ENCODE data around the gene B3GALT5.

B3GALT5 gene

GRCh38 chr21:39685236-39685635 lies 72.5 kb downstream of the B3GALT5 start:
- H3K14ac ChIP-seq (ENCODE audit: low read length in 2 of 2): no peak overlapping the region
- no peak overlapping the region for H2AK5ac ChIP-seq (ENCODE audit: low read length, severe bottlenecking)
- no peaks in the 10 kb centered on the region for H3K27me3 ChIP-seq (ENCODE audit: control insufficient read depth in 1 of 2, insufficient read depth in 1 of 2, low read length in 2 of 2)
- no peaks in the 10 kb centered on the region for H3K79me1 ChIP-seq (replicated peaks; ENCODE audit: low read length, poor library complexity, severe bottlenecking)
- no peak overlapping the region for H2BK120ac ChIP-seq (ENCODE audit: low read depth, low read length)
- DNase-seq: no peak
- H3K9ac ChIP-seq (ENCODE audit: low read length): no peak overlapping the region
- no CpG with 5 or more reads among the region's 1 CpG for WGBS
- H2BK15ac ChIP-seq (ENCODE audit: low read depth, poor library complexity, severe bottlenecking): no peak overlapping the region
- H3K4me3 ChIP-seq (ENCODE audit: insufficient read depth in 1 of 2, low read depth in 1 of 2, low read length in 2 of 2): no peak overlapping the region
- no peak overlapping the region for H3K27ac ChIP-seq (ENCODE audit: low read length, poor library complexity, severe bottlenecking)
- H2BK12ac ChIP-seq (ENCODE audit: low read length in 2 of 2): no peak overlapping the region
- no peak overlapping the region for H3K4ac ChIP-seq (ENCODE audit: low read depth in 1 of 2, low read length in 2 of 2)
- H3K9me3 ChIP-seq (ENCODE audit: control insufficient read depth, low read length): no peaks in the 10 kb centered on the region
- no peak overlapping the region for H2BK5ac ChIP-seq (ENCODE audit: low read depth, low read length, poor library complexity, severe bottlenecking)
- H3K4me2 ChIP-seq (ENCODE audit: low read length, poor library complexity, severe bottlenecking): no peak overlapping the region
- no peaks in the 10 kb centered on the region for H3K36me3 ChIP-seq (ENCODE audit: control insufficient read depth in 1 of 2, insufficient read depth in 2 of 2, low read depth in 1 of 2, low read length in 2 of 2)
- H3K18ac ChIP-seq (ENCODE audit: low read depth in 1 of 2, low read length in 2 of 2): no peak overlapping the region
- no peak overlapping the region for H2AFZ ChIP-seq (ENCODE audit: low read depth, low read length)
- H3K4me1 ChIP-seq (ENCODE audit: control insufficient read depth, insufficient read depth, low read depth, low read length): peaks cover 2% of the 10 kb centered on the region
- H3K23ac ChIP-seq (ENCODE audit: low read length in 2 of 2): no peak overlapping the region
- H4K91ac ChIP-seq (ENCODE audit: low read length): no peak overlapping the region
- H4K8ac ChIP-seq (ENCODE audit: low read length): no peak overlapping the region

DNA sequence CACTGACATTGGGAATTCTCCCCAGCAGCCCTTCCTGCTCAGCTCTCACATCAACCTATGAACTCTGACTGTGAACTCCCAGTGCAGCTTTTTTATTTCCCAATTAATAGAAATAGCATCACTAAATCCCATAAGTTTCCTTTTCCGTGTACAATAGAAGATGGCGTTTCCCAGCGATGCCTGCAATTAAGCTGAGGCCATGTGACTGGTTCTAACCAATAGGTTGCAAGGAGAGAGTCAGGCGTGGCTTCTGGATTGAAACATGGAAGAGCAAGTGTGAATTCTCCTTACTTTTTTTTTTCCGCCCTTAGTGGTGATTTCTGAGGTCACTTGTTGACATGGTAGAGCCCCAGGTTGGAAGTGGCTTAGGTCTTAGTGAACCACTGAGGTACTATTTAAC lies 73.3 kb downstream of the B3GALT5 start:
- Histone ChIP-seq H2BK15ac (ENCODE audit: low read depth, poor library complexity, severe bottlenecking) (no peak overlapping the region), H3K36me3 (ENCODE audit: control insufficient read depth in 1 of 2, insufficient read depth in 2 of 2, low read depth in 1 of 2, low read length in 2 of 2) (no peaks in the 10 kb centered on the region), H3K9ac (ENCODE audit: low read length) (no peak overlapping the region), H3K79me1 (replicated peaks; ENCODE audit: low read length, poor library complexity, severe bottlenecking) (no peaks in the 10 kb centered on the region), H4K91ac (ENCODE audit: low read length) (no peak overlapping the region), H2AFZ (ENCODE audit: low read depth, low read length) (no peak overlapping the region), H2AK5ac (ENCODE audit: low read length, severe bottlenecking) (no peak overlapping the region), H4K8ac (ENCODE audit: low read length) (no peak overlapping the region), H3K23ac (ENCODE audit: low read length in 2 of 2) (no peak overlapping the region), H3K14ac (ENCODE audit: low read length in 2 of 2) (no peak overlapping the region), H3K4ac (ENCODE audit: low read depth in 1 of 2, low read length in 2 of 2) (no peak overlapping the region), H3K27ac (ENCODE audit: low read length, poor library complexity, severe bottlenecking) (no peak overlapping the region), H2BK120ac (ENCODE audit: low read depth, low read length) (no peak overlapping the region), H3K18ac (ENCODE audit: low read depth in 1 of 2, low read length in 2 of 2) (no peak overlapping the region), H3K4me2 (ENCODE audit: low read length, poor library complexity, severe bottlenecking) (no peak overlapping the region), H2BK12ac (ENCODE audit: low read length in 2 of 2) (no peak overlapping the region), H3K4me3 (ENCODE audit: insufficient read depth in 1 of 2, low read depth in 1 of 2, low read length in 2 of 2) (no peak overlapping the region), H3K4me1 (ENCODE audit: control insufficient read depth, insufficient read depth, low read depth, low read length) (peaks cover 2% of the 10 kb centered on the region), H2BK5ac (ENCODE audit: low read depth, low read length, poor library complexity, severe bottlenecking) (no peak overlapping the region), H3K27me3 (ENCODE audit: control insufficient read depth in 1 of 2, insufficient read depth in 1 of 2, low read length in 2 of 2) (no peaks in the 10 kb centered on the region), H3K9me3 (ENCODE audit: control insufficient read depth, low read length) (no peaks in the 10 kb centered on the region)
- 89% methylated on average over 5 of the region's 5 CpGs for WGBS
- no peak for DNase-seq

DNA sequence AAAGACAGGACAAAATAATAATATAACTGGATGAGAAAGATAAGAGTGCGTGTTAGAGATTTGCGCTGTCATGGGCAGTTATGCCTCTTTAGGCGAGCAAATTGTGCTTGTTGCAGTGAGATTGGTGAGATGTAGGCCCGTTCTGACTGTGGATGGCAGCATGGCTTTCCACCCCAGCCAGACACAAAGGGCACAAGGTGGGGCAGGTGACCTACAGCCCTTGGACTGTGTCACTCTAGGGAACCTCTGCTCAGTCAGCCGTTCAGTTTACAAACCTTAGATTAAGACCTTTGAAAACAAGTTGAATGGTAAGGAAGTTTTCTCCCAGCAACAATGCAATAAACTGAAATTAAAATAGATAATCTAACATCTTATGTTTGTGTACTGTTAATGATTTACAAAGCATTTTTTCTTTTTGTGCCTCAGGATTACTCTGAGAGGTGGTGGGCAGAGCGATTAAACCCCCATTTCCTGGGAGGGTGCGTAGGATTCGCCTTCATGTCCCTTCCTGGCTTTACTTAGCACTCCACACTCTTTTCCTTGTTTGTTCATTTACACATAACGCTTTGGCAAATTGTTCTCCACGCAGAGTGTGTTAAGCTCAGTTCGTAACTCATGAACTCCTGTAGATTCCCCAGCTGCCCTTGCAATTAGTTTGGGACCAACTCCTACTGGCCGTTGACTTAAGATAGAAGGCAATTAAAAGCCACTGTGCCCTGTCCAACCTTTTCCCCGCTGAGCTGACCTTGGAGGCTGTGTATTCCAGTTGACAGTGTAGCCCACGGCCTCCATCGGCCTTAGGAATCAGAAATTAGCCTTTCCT lies 74.1 kb downstream of the B3GALT5 start:
- Histone ChIP-seq H2AFZ (ENCODE audit: low read depth, low read length) (peak overlapping the region; percentile 49), H3K4me1 (ENCODE audit: control insufficient read depth, insufficient read depth, low read depth, low read length) (peaks cover 2% of the 10 kb centered on the region), H3K18ac (ENCODE audit: low read depth in 1 of 2, low read length in 2 of 2) (no peak overlapping the region), H3K79me1 (replicated peaks; ENCODE audit: low read length, poor library complexity, severe bottlenecking) (no peaks in the 10 kb centered on the region), H2BK12ac (ENCODE audit: low read length in 2 of 2) (no peak overlapping the region), H2BK15ac (ENCODE audit: low read depth, poor library complexity, severe bottlenecking) (no peak overlapping the region), H3K4ac (ENCODE audit: low read depth in 1 of 2, low read length in 2 of 2) (no peak overlapping the region), H3K27me3 (ENCODE audit: control insufficient read depth in 1 of 2, insufficient read depth in 1 of 2, low read length in 2 of 2) (no peaks in the 10 kb centered on the region), H3K4me2 (ENCODE audit: low read length, poor library complexity, severe bottlenecking) (no peak overlapping the region), H2BK120ac (ENCODE audit: low read depth, low read length) (no peak overlapping the region), H3K36me3 (ENCODE audit: control insufficient read depth in 1 of 2, insufficient read depth in 2 of 2, low read depth in 1 of 2, low read length in 2 of 2) (no peaks in the 10 kb centered on the region), H4K91ac (ENCODE audit: low read length) (no peak overlapping the region), H3K4me3 (ENCODE audit: insufficient read depth in 1 of 2, low read depth in 1 of 2, low read length in 2 of 2) (no peak overlapping the region), H3K23ac (ENCODE audit: low read length in 2 of 2) (no peak overlapping the region), H2BK5ac (ENCODE audit: low read depth, low read length, poor library complexity, severe bottlenecking) (no peak overlapping the region), H3K9ac (ENCODE audit: low read length) (no peak overlapping the region), H4K8ac (ENCODE audit: low read length) (no peak overlapping the region), H2AK5ac (ENCODE audit: low read length, severe bottlenecking) (no peak overlapping the region), H3K9me3 (ENCODE audit: control insufficient read depth, low read length) (no peaks in the 10 kb centered on the region), H3K27ac (ENCODE audit: low read length, poor library complexity, severe bottlenecking) (no peak overlapping the region), H3K14ac (ENCODE audit: low read length in 2 of 2) (no peak overlapping the region)
- WGBS: 88% methylated on average over 14 of the region's 15 CpGs
- no peak for DNase-seq

DNA sequence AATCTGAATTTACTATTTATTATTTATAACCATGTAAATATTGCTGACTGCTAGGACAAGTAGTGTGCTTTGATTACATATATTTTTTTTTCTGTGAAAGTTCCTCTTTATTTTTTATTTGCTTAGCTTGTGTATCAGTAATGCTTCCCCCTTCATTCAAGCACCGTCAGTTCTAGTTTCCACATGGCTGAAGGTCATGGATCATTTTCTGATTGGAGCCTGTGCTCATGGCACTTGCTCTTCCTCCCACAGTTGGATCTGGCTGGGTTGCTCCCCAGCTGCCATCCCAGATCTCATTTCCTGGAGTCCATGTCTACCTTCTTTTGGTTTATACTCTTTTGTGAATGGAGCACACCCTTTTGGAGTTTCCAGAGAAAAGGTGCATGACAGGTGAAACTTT lies 75.3 kb downstream of the B3GALT5 start:
- Histone ChIP-seq H3K27me3 (ENCODE audit: control insufficient read depth in 1 of 2, insufficient read depth in 1 of 2, low read length in 2 of 2) (no peaks in the 10 kb centered on the region), H2AFZ (ENCODE audit: low read depth, low read length) (no peak overlapping the region), H2BK12ac (ENCODE audit: low read length in 2 of 2) (no peak overlapping the region)

More for the DNA sequence above, 75.3 kb downstream of the B3GALT5 start:
- H3K36me3 ChIP-seq (ENCODE audit: control insufficient read depth in 1 of 2, insufficient read depth in 2 of 2, low read depth in 1 of 2, low read length in 2 of 2): no peaks in the 10 kb centered on the region
- no peak overlapping the region for H2AK5ac ChIP-seq (ENCODE audit: low read length, severe bottlenecking)
- no peak overlapping the region for H3K18ac ChIP-seq (ENCODE audit: low read depth in 1 of 2, low read length in 2 of 2)
- no peak for DNase-seq
- no peaks in the 10 kb centered on the region for H3K79me1 ChIP-seq (replicated peaks; ENCODE audit: low read length, poor library complexity, severe bottlenecking)
- H3K27ac ChIP-seq (ENCODE audit: low read length, poor library complexity, severe bottlenecking): no peak overlapping the region
- H3K4me2 ChIP-seq (ENCODE audit: low read length, poor library complexity, severe bottlenecking): no peak overlapping the region
- H3K4me1 ChIP-seq (ENCODE audit: control insufficient read depth, insufficient read depth, low read depth, low read length): peaks cover 2% of the 10 kb centered on the region
- no peaks in the 10 kb centered on the region for H3K9me3 ChIP-seq (ENCODE audit: control insufficient read depth, low read length)
- no peak overlapping the region for H4K91ac ChIP-seq (ENCODE audit: low read length)
- H2BK120ac ChIP-seq (ENCODE audit: low read depth, low read length): no peak overlapping the region
- 92% methylated on average over 1 of the region's 1 CpG for WGBS
- no peak overlapping the region for H3K23ac ChIP-seq (ENCODE audit: low read length in 2 of 2)
- no peak overlapping the region for H3K14ac ChIP-seq (ENCODE audit: low read length in 2 of 2)
- no peak overlapping the region for H3K9ac ChIP-seq (ENCODE audit: low read length)
- no peak overlapping the region for H3K4me3 ChIP-seq (ENCODE audit: insufficient read depth in 1 of 2, low read depth in 1 of 2, low read length in 2 of 2)
- no peak overlapping the region for H2BK15ac ChIP-seq (ENCODE audit: low read depth, poor library complexity, severe bottlenecking)
- no peak overlapping the region for H2BK5ac ChIP-seq (ENCODE audit: low read depth, low read length, poor library complexity, severe bottlenecking)
- no peak overlapping the region for H3K4ac ChIP-seq (ENCODE audit: low read depth in 1 of 2, low read length in 2 of 2)
- no peak overlapping the region for H4K8ac ChIP-seq (ENCODE audit: low read length)

Measured in mesenchymal stem cell (in vitro differentiated cells and primary cell).